ENCODE results near the gene CCNH. TPM values are rescaled to one million over a fixed set of nuclear protein-coding genes. Genes with fewer than 3 reads are reported as not detected.

Gene CCNH
- total RNA-seq, 2 experiments from 2014 or later: 75.9 to 98.4 TPM

DNA sequence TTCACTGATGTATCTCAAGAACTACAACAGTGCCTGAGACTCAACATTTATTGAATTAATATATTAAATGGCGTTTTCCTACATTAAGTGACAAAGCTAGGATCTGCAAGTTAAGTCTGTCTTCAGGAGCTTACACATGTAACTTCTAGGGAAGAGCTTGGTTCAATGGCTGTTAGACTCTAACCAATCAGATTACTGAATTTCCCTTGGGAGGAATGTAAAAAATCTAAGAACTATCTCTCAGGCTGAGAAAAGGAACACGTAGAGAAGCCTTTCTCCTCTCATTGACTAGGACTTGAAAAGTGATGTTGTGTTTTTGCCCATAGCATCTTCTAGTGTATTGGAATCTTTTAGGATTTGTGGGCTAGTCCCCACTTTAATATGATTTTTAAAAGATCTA lies 53.6 kb downstream of the CCNH start:
- Histone ChIP-seq H3K4me2 (ENCODE audit: low read length) (no peak overlapping the region), H4K20me1 (ENCODE audit: insufficient read depth, low read length) (no peaks in the 10 kb centered on the region), H3K9me3 (ENCODE audit: low read length) (no peaks in the 10 kb centered on the region), H3K79me2 (ENCODE audit: insufficient read depth, low read depth, low read length) (no peaks in the 10 kb centered on the region), H3K36me3 (ENCODE audit: insufficient read depth, low read length) (peaks cover 40% of the 10 kb centered on the region; the same call in 1 of the 2 replicates), H3K9me2 (ENCODE audit: insufficient read depth, low read length) (no peaks in the 10 kb centered on the region), H2AFZ (ENCODE audit: low read length) (no peak overlapping the region), H3K4me3 (ENCODE audit: low read depth, low read length, poor library complexity, severe bottlenecking) (no peak overlapping the region), H3K4me1 (ENCODE audit: insufficient read depth, low read length, poor library complexity, severe bottlenecking) (no peaks in the 10 kb centered on the region), H3K27ac (ENCODE audit: low read depth, low read length, poor library complexity, severe bottlenecking) (no peak overlapping the region)
- ChIA-PET POLR2A (interaction anchor here (0.8 to 1.2 kb wide), 2 partner anchors 10 to 443 kb away, joined by 4 to 5 read pairs; no protein-coding TSS in a partner anchor), CTCF (ENCODE audit: unreplicated experiment) (no interaction called here)
- DNase-seq (ENCODE audit: low spot score): no peak
- intact Hi-C loops (cut with micrococcal nuclease; ENCODE audit: unreplicated experiment): no loop called here
- no TSS peak for BruUV-seq (replicated peaks)
- TF ChIP-seq EZH2phosphoT487 (IDR thresholded peaks at IDR 0.05; ENCODE audit: borderline replicate concordance, low read depth, low read length): no peak
- TF ChIP-seq, protein P1, sequence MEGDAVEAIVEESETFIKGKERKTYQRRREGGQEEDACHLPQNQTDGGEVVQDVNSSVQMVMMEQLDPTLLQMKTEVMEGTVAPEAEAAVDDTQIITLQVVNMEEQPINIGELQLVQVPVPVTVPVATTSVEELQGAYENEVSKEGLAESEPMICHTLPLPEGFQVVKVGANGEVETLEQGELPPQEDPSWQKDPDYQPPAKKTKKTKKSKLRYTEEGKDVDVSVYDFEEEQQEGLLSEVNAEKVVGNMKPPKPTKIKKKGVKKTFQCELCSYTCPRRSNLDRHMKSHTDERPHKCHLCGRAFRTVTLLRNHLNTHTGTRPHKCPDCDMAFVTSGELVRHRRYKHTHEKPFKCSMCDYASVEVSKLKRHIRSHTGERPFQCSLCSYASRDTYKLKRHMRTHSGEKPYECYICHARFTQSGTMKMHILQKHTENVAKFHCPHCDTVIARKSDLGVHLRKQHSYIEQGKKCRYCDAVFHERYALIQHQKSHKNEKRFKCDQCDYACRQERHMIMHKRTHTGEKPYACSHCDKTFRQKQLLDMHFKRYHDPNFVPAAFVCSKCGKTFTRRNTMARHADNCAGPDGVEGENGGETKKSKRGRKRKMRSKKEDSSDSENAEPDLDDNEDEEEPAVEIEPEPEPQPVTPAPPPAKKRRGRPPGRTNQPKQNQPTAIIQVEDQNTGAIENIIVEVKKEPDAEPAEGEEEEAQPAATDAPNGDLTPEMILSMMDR (conservative IDR thresholded peaks at IDR 0.05; ENCODE audit: low read length): no peak

DNA sequence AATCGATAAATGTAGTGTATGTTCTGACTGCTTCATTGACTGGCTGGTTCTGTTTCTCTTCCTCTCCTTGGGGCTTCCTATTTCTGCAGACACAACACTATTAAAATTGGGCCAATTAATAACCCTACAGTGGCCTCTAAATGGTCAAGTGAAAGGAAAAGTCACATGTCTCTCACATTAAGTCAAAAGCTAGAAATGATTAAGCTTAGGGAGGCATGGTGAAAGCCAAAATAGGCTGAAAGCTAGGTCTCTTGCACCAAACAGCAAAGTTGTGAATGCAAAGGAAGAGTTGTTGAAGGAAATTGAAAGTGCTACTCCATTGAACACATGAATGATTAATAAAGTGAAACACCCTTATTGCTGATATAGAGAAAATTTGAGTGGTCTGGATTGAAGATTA lies 58.2 kb downstream of the CCNH start:
- H4K20me1 ChIP-seq (ENCODE audit: insufficient read depth, low read length): no peaks in the 10 kb centered on the region
- TF ChIP-seq EZH2phosphoT487 (IDR thresholded peaks at IDR 0.05; ENCODE audit: borderline replicate concordance, low read depth, low read length): no peak
- TF ChIP-seq, protein P1 (conservative IDR thresholded peaks at IDR 0.05; ENCODE audit: low read length): no peak
- no peak overlapping the region for H3K27ac ChIP-seq (ENCODE audit: low read depth, low read length, poor library complexity, severe bottlenecking)
- no TSS peak for BruUV-seq (replicated peaks)
- no peak for DNase-seq (ENCODE audit: low spot score)
- no peaks in the 10 kb centered on the region for H3K79me2 ChIP-seq (ENCODE audit: insufficient read depth, low read depth, low read length)
- ChIA-PET POLR2A (interaction anchor here (0.7 to 1.4 kb wide), 3 partner anchors 23 to 949 kb away, joined by 3 to 4 read pairs (median 4); no protein-coding TSS in a partner anchor), CTCF (ENCODE audit: unreplicated experiment) (no interaction called here)
- H3K9me2 ChIP-seq (ENCODE audit: insufficient read depth, low read length): no peaks in the 10 kb centered on the region
- H3K9me3 ChIP-seq (ENCODE audit: low read length): no peaks in the 10 kb centered on the region
- no peaks in the 10 kb centered on the region for H3K4me1 ChIP-seq (ENCODE audit: insufficient read depth, low read length, poor library complexity, severe bottlenecking)
- H2AFZ ChIP-seq (ENCODE audit: low read length): no peak overlapping the region
- no peak overlapping the region for H3K4me2 ChIP-seq (ENCODE audit: low read length)
- H3K36me3 ChIP-seq (ENCODE audit: insufficient read depth, low read length): peaks cover 17% of the 10 kb centered on the region; the same call in 1 of the 2 replicates
- intact Hi-C loops (cut with micrococcal nuclease; ENCODE audit: unreplicated experiment): no loop called here
- H3K4me3 ChIP-seq (ENCODE audit: low read depth, low read length, poor library complexity, severe bottlenecking): no peak overlapping the region

DNA sequence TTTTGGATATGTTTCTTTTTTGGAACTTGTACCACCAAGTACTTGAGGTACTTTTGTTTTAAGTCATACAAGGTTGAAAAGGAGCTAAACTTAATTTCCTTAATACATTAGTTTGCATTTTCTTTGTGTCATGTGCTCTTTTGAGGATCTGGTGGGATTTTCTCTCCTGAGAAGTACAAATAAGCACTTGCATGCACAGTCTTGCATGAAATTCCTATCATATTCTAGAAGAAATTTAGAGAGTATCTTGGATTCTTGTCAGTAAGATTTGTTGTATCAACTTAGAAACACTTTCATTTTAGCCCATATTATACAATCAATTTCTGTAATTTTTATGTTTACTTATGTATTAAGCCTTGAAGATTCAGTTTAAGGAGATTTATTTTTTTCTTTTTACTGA lies 64.9 kb downstream of the CCNH start:
- BruUV-seq (replicated peaks): no TSS peak
- Histone ChIP-seq H2AFZ (ENCODE audit: low read length) (no peak overlapping the region), H3K4me1 (ENCODE audit: insufficient read depth, low read length, poor library complexity, severe bottlenecking) (peaks cover 13% of the 10 kb centered on the region), H3K4me3 (ENCODE audit: low read depth, low read length, poor library complexity, severe bottlenecking) (no peak overlapping the region), H4K20me1 (ENCODE audit: insufficient read depth, low read length) (no peaks in the 10 kb centered on the region; the same call in 1 of the 2 replicates), H3K9me3 (ENCODE audit: low read length) (no peaks in the 10 kb centered on the region; the same call in 1 of the 2 replicates), H3K79me2 (ENCODE audit: insufficient read depth, low read depth, low read length) (no peaks in the 10 kb centered on the region), H3K27ac (ENCODE audit: low read depth, low read length, poor library complexity, severe bottlenecking) (no peak overlapping the region), H3K9me2 (ENCODE audit: insufficient read depth, low read length) (no peaks in the 10 kb centered on the region), H3K36me3 (ENCODE audit: insufficient read depth, low read length) (peaks cover 35% of the 10 kb centered on the region), H3K4me2 (ENCODE audit: low read length) (0 out of 2 replicates have a peak overlapping the region, but pooled peaks have one; percentile 5)
- TF ChIP-seq, protein P1 (conservative IDR thresholded peaks at IDR 0.05; ENCODE audit: low read length): no peak
- no peak for TF ChIP-seq EZH2phosphoT487 (IDR thresholded peaks at IDR 0.05; ENCODE audit: borderline replicate concordance, low read depth, low read length)
- intact Hi-C loops (cut with micrococcal nuclease; ENCODE audit: unreplicated experiment): no loop called here
- ChIA-PET POLR2A (interaction anchor here (1.2 to 2.5 kb wide), 4 partner anchors 12 to 49 kb away, joined by 3 to 8 read pairs (median 6); no protein-coding TSS in a partner anchor), CTCF (ENCODE audit: unreplicated experiment) (no interaction called here)
- DNase-seq (ENCODE audit: low spot score): no peak
